AG04450 (cell line): ENCODE results near the gene LNPK. TPM values are rescaled to one million over a fixed set of nuclear protein-coding genes. Genes with fewer than 3 reads are reported as not detected.
"Not testable (repeated sequence)": the region's sequence is repeated elsewhere in the genome, so short reads cannot be mapped to it uniquely, and the experiment has no call there.

Experiments
- CTCF ChIA-PET: fragments of 300-600, 350-600 bp; formaldehyde crosslinking; extraction: SDS; loops from one replicate; lab custom pipeline; 2022; ENCODE audit warnings: antibody characterized with exemption, inconsistent platforms; lab: Charles Lee
- POLR2A ChIA-PET: fragments of 350-600 bp; formaldehyde crosslinking; extraction: SDS; loops from one replicate; lab custom pipeline; 2021; ENCODE audit warnings: antibody characterized with exemption, inconsistent platforms; lab: Yijun Ruan, JAX
- DNase-seq: peaks from one replicate; pipeline ENCODE4 v3.0.0-alpha.2; 2011; ENCODE audit warnings: low read depth, low spot score
- H3K27ac ChIP-seq: one replicate; pipeline ENCODE4 v1.5.1; 2012; ENCODE audit warnings: low read depth, low read length, control low read depth
- H3K27me3 ChIP-seq: one replicate; pipeline ENCODE4 v1.6.0; 2012; ENCODE audit warnings: low read length; ENCODE audit not compliant: control insufficient read depth, insufficient read depth
- H3K4me3 ChIP-seq: 2 replicates; pipeline ENCODE4 v1.5.1; 2011; ENCODE audit warnings: mild to moderate bottlenecking, low read depth, low read length, control low read depth
- H3K9me3 ChIP-seq: 2 replicates; pipeline ENCODE4 v1.5.1; 2012; ENCODE audit warnings: low read length; ENCODE audit not compliant: control insufficient read depth, insufficient read depth
- CTCF ChIP-seq: IDR thresholded peaks from 2 replicates; pipeline ENCODE4 v1.5.1; 2011; ENCODE audit warnings: low read depth, low read length, control low read depth, inconsistent platforms
- polyA plus RNA-seq: library from polyadenylated mRNA; depleted of rRNA; stranded (reverse); fragments of >200 nt; gene quantifications from 2 replicates; pipeline ENCODE4 v1.2.3, GENCODE V29; 2011

The LNPK gene
- polyA plus RNA-seq, 1 experiment, result 29.8 TPM

GRCh38 chr2:176001281-176001915, 669 bp downstream of the LNPK start:
- POLR2A ChIA-PET, result interaction anchor here (1.2 kb wide), 1 partner anchor 377 kb away, joined by 3 read pairs; no protein-coding TSS in a partner anchor

GRCh38 chr2:175999283-175999819, 2.7 kb downstream of the LNPK start:
- CTCF ChIA-PET, result no interaction called here
- Histone ChIP-seq H3K27ac (no peak overlapping the region), H3K9me3 (no peaks in the 10 kb centered on the region), H3K4me3 (no peak overlapping the region), H3K27me3 (no peaks in the 10 kb centered on the region)
- POLR2A ChIA-PET, result no interaction called here
- no peak for TF ChIP-seq CTCF
- DNase-seq, result no peak

More at GRCh38 chr2:176001281-176001915, 669 bp downstream of the LNPK start:
- no peak for TF ChIP-seq CTCF
- H3K9me3 ChIP-seq, result no peaks in the 10 kb centered on the region
- peak overlapping the region; percentile 79 for H3K4me3 ChIP-seq
- H3K27ac ChIP-seq, result peak overlapping the region; percentile 69
- CTCF ChIA-PET, result no interaction called here
- no peaks in the 10 kb centered on the region for H3K27me3 ChIP-seq
- DNase-seq, result no peak

GRCh38 chr2:175990099-175990498, 12.0 kb downstream of the LNPK start:
- no peaks in the 10 kb centered on the region for H3K9me3 ChIP-seq
- CTCF ChIA-PET, result no interaction called here
- POLR2A ChIA-PET, result no interaction called here
- H3K27me3 ChIP-seq, result no peaks in the 10 kb centered on the region
- TF ChIP-seq CTCF, result no peak
- no peak for DNase-seq
- H3K4me3 ChIP-seq, result no peak overlapping the region
- H3K27ac ChIP-seq, result no peak overlapping the region

GRCh38 chr2:175987126-175987525, 14.9 kb downstream of the LNPK start:
- H3K27ac ChIP-seq, H3K4me3 ChIP-seq, POLR2A ChIA-PET, DNase-seq, H3K27me3 ChIP-seq, H3K9me3 ChIP-seq, CTCF ChIA-PET: not testable (repeated sequence)

- H3K27ac ChIP-seq, result no peak overlapping the region
- H3K4me3 ChIP-seq, result no peak overlapping the region
- H3K27me3 ChIP-seq, result no peaks in the 10 kb centered on the region
- ChIA-PET POLR2A (no interaction called here), CTCF (no interaction called here)
- DNase-seq, result no peak
- H3K9me3 ChIP-seq, result no peaks in the 10 kb centered on the region
- TF ChIP-seq CTCF, result no peak
Measured at GRCh38 chr2:175984846-175985245, 17.2 kb downstream of the LNPK start.
